Ovary (tissue), 9 donors: Measurements from ENCODE around the gene NPIPA3. TPM values are rescaled to one million over a fixed set of nuclear protein-coding genes. Genes with fewer than 3 reads are reported as not detected.
"Not testable (repeated sequence)": the region's sequence is repeated elsewhere in the genome, so short reads cannot be mapped to it uniquely, and the experiment has no call there.

ENCODE experiments used
- DNase-seq, 5 donors: peaks; one replicate each; pipeline ENCODE4 v3.0.0-alpha.2; 2019 to 2020
- H3K27ac ChIP-seq, 2 donors: fragments of 200-600 bp; one replicate each; pipeline versions ENCODE4 v1.5.1 to v1.8.0; 2019 to 2022
- H3K27me3 ChIP-seq: fragments of 200-600 bp; one replicate; pipeline ENCODE4 v1.8.0; 2022
- H3K36me3 ChIP-seq: fragments of 200-600 bp; sonication (generic); one replicate; pipeline ENCODE4 v1.5.1; 2019
- H3K4me1 ChIP-seq: one replicate; pipeline ENCODE4 v1.8.1; 2013; ENCODE audit warnings: mild to moderate bottlenecking, moderate library complexity; ENCODE audit not compliant: insufficient read depth
- H3K4me3 ChIP-seq: fragments of 200-600 bp; sonication (generic); one replicate; pipeline ENCODE4 v1.5.1; 2017
- H3K9me3 ChIP-seq, 2 donors: fragments of 200-600 bp in 1 of 2; sonication (generic) in 1 of 2; one replicate each; pipeline versions ENCODE4 v1.5.1 to v1.8.1; 2013 to 2019; ENCODE audit warnings: mild to moderate bottlenecking in 1 of 2, moderate library complexity in 1 of 2
- WGBS, 3 donors: extraction: QIAGEN DNeasy Blood & Tissue Kit in 1 of 3; methylation state at CpG; one replicate each; pipeline versions ENCODE4 v1.1.5 to v1.1.7; 2013 to 2017; 5-methylcytosine and 5-hydroxymethylcytosine counted together
- intact Hi-C, 4 donors: fragments of 100-400 bp; cut with DNase I; formaldehyde crosslinking; loops; one replicate each; pipeline versions ENCODE4 v1.11.0 to v1.15.1; 2022 to 2023
- polyA plus RNA-seq, 2 donors: library from polyadenylated mRNA; stranded (reverse); fragments of 200-250 nt in 1 of 2; fragments of 350-450 nt in 1 of 2; fragmentation: Illumina TruSeq in 1 of 2; extraction: RNeasy Lipid Tissue Mini Kit (QIAGEN cat#74804) in 1 of 2; gene quantifications; one replicate each; pipeline ENCODE4 v1.2.3, GENCODE V29; 2013 to 2014
- total RNA-seq, 7 donors: library from RNA; depleted of rRNA in 2 of 7; stranded (reverse); fragments of >200 nt in 2 of 7; fragmentation: NEBNext Ultra II Directional in 3 of 7; extraction: Animal tissue kit (Norgen Biotek cat#: 25700) in 3 of 7; gene quantifications; one replicate each; pipeline versions ENCODE4 v1.1.0 to v1.2.4, GENCODE V29; 2016 to 2023
- donor health status: DM: no; HTN: no; CAD: no; lungs with moderate emphysema.
- donor health status: DM: no; HTN: no; CAD: no.
- donor health status: Bipolar disorder and iron deficiency.
- donor health status: DM: yes; HTN: yes; CAD: no.
- donor health status: DM: no; HTN: no; CAD: no.
- donor health status: DM: yes; HTN: yes; CAD: no.

The NPIPA3 gene
- total and polyA plus RNA-seq, 9 donors = 0.34 to 6.7 (median 2.0) TPM; not detected in 1

- H3K27ac ChIP-seq, H3K4me1 ChIP-seq, H3K4me3 ChIP-seq, H3K27me3 ChIP-seq, H3K36me3 ChIP-seq, DNase-seq, intact Hi-C loops, H3K9me3 ChIP-seq: not testable (repeated sequence)
- no CpG with 5 or more reads among the region's 28 CpGs for WGBS, 3 donors
These were observed 30.0 kb downstream of the NPIPA3 start for GRCh38 chr16:14733233-14733632.

DNA sequence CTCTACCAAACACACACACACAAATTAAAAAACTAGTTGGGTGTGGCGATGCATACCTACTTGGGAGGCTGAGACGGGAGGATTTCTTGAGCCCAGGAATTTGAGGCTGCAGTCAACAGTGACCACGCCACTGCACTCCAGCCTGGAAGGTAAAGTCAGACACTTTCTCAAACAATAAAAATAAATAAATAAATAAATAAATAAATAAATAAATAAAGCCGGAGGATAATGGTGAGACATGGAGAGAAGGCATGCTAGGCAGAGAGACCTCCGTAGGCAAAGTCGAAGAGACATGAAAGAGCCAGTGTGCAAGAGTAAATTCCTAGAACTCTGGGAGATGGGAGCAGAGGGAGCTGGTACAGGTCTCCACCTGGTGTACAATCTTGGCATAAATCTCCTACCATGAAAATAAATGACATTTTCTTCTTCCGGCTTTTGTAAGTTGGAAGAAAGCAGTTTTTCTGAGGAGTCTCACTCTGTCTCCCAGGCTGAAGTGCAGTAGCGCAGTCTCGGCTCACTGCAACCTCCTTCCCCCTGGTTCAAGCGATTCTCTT is 37.7 kb downstream of the NPIPA3 start:
- H3K4me3 ChIP-seq, H3K9me3 ChIP-seq, H3K27me3 ChIP-seq, H3K27ac ChIP-seq, DNase-seq, intact Hi-C loops, H3K4me1 ChIP-seq, H3K36me3 ChIP-seq: not testable (repeated sequence)
- no CpG with 5 or more reads among the region's 10 CpGs for WGBS, 3 donors

DNA sequence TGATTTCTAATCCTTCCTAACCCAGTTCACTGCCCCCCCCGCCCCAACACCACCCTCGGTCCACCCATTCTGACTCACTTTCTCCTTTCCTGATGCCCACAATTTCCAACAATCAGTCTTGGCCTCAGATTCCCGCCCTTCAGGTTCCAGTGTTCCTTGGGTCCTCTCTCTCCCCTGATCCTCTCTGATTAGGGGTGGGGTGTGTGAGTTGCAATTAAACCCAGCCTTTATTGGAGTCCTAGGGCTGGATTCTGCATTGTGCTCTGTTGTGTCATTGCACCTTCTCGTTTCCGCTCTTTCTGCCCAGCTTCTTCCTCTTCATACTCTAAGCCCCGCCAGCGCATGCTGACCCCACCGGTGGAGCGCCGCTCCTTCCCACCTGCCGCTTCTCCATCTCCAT is 38.6 kb downstream of the NPIPA3 start:
- H3K27me3 ChIP-seq, DNase-seq, intact Hi-C loops, H3K36me3 ChIP-seq, H3K27ac ChIP-seq, H3K4me1 ChIP-seq, H3K9me3 ChIP-seq, H3K4me3 ChIP-seq: not testable (repeated sequence)
- no CpG with 5 or more reads among the region's 11 CpGs for WGBS, 3 donors

- DNase-seq = not testable (repeated sequence)
These were observed 39.3 kb downstream of the NPIPA3 start, which contains the start of gene NPIPA2 for GRCh38 chr16:14742273-14743128. NPIPA2 (plus strand) TSS chr16:14742533; CDS start chr16:14748066, 5,533 bp downstream.

GRCh38 chr16:14773654-14774053 is 70.4 kb downstream of the NPIPA3 start:
- DNase-seq, H3K4me1 ChIP-seq, H3K4me3 ChIP-seq, H3K9me3 ChIP-seq, intact Hi-C loops, H3K27ac ChIP-seq, H3K36me3 ChIP-seq, H3K27me3 ChIP-seq: not testable (repeated sequence)
- no CpG with 5 or more reads among the region's 2 CpGs for WGBS, 3 donors

More at GRCh38 chr16:14742273-14743128, 39.3 kb downstream of the NPIPA3 start, which contains the start of gene NPIPA2:
- H3K4me1 ChIP-seq, intact Hi-C loops, H3K9me3 ChIP-seq, H3K27me3 ChIP-seq, H3K27ac ChIP-seq, H3K4me3 ChIP-seq, H3K36me3 ChIP-seq: not testable (repeated sequence)
- no CpG with 5 or more reads among the region's 73 CpGs for WGBS, 3 donors

DNA sequence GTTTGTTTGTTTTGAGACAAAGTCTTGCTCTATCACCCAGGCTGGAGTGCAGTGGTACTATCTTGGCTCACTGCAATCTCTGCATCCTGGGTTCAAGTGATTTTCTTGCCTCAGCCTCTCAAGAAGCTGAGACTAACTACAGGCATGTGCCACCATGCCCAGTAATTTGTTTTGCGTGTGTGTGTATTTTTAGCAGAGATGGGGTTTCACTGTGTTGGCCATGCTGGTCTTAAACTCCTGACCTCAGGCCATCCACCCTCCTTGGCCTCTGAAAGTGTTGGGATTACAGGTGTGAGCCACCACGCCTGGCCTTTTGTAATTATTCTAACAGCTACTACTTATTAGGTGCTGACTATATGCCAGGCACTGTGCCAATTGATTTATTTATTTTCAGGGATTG is 72.4 kb downstream of the NPIPA3 start:
- H3K36me3 ChIP-seq, H3K27ac ChIP-seq, intact Hi-C loops, H3K4me3 ChIP-seq, DNase-seq, H3K4me1 ChIP-seq, H3K27me3 ChIP-seq, H3K9me3 ChIP-seq: not testable (repeated sequence)
- WGBS, 3 donors = 93% methylated on average over 1 of the region's 2 CpGs; no CpG with 5 or more reads in 2 of the 3 donors

Other genes with a start within 250 kb of the NPIPA3 start
- gene PARN, start 73.2 kb upstream of the NPIPA3 start, total RNA-seq = 10 to 100 TPM; 20.9 to 35.4 (median 29.0) TPM
- gene PARN, start 73.2 kb upstream of the NPIPA3 start, polyA plus RNA-seq = 10 to 100 TPM; 19.5 to 42.0 TPM
- gene BFAR, start 70.5 kb upstream of the NPIPA3 start, total RNA-seq = 10 to 100 TPM; 42.2 to 57.0 (median 47.0) TPM
- gene BFAR, start 70.5 kb upstream of the NPIPA3 start, polyA plus RNA-seq = 10 to 100 TPM; 51.6 to 83.7 TPM
- 1 to 10 TPM in 1 of 7 donors, not detected in 6; 2.5 TPM for gene PLA2G10, start 9.1 kb upstream of the NPIPA3 start, total RNA-seq
- gene PLA2G10, start 9.1 kb upstream of the NPIPA3 start, polyA plus RNA-seq = not detected
- 1 to 10 TPM in 6 of 7 donors, under 1 TPM in 1; 0.34 to 8.1 (median 4.5) TPM for gene NPIPA2, start 39.1 kb downstream of the NPIPA3 start, total RNA-seq
- gene NPIPA2, start 39.1 kb downstream of the NPIPA3 start, polyA plus RNA-seq = 10 to 100 TPM in 1 of 2 donors, 1 to 10 TPM in 1; 5.3 to 14.2 TPM
- gene NOMO1, start 130.3 kb downstream of the NPIPA3 start, total RNA-seq = 10 to 100 TPM; 13.5 to 85.6 (median 46.9) TPM
- gene NOMO1, start 130.3 kb downstream of the NPIPA3 start, polyA plus RNA-seq = 100 to 1,000 TPM in 1 of 2 donors, 10 to 100 TPM in 1; 24.8 to 214 TPM
- gene NPIPA1, start 234.0 kb downstream of the NPIPA3 start, total RNA-seq = 100 to 1,000 TPM in 5 of 7 donors, 10 to 100 TPM in 2; 38.6 to 165 (median 142) TPM
- 100 to 1,000 TPM; 104 to 120 TPM for gene NPIPA1, start 234.0 kb downstream of the NPIPA3 start, polyA plus RNA-seq